K562 (cell line): ENCODE results near the gene ARHGAP9. TPM values are rescaled to one million over a fixed set of nuclear protein-coding genes. Genes with fewer than 3 reads are reported as not detected.
A peak's percentile ranks its signal among the peaks of the same experiment; 100 is the strongest.

ENCODE experiments used
- CREBBP ChIP-seq: IDR thresholded peaks from one replicate; pipeline ENCODE4 v1.6.1; 2012; ENCODE audit warnings: low read depth, mild to moderate bottlenecking, control low read depth, inconsistent platforms, low read length
- DPF2 ChIP-seq: fragments of 450-650 bp; IDR thresholded peaks from 2 replicates; pipeline ENCODE4 v1.6.1; 2016
- EP400 ChIP-seq: fragments of 450-650 bp; IDR thresholded peaks from 2 replicates; pipeline ENCODE4 v1.6.1; 2017; ENCODE audit warnings: antibody characterized with exemption, mild to moderate bottlenecking, moderate library complexity
- FOXP1 ChIP-seq: sonication (generic); formaldehyde crosslinking; IDR thresholded peaks from 2 replicates; pipeline ENCODE4 v1.8.0; 2022; ENCODE audit warnings: mild to moderate bottlenecking, missing genetic modification reagents
- POLR2B ChIP-seq: fragments of 450-650 bp; IDR thresholded peaks from 2 replicates; pipeline ENCODE4 v1.6.1; 2018; ENCODE audit warnings: low read depth; ENCODE audit not compliant: partially characterized antibody
- POLR2G ChIP-seq: fragments of 200-400 bp; formaldehyde crosslinking; IDR thresholded peaks from 2 replicates; pipeline ENCODE4 v1.6.1; 2017; ENCODE audit warnings: low read depth, mild to moderate bottlenecking, antibody characterized with exemption, low read length, moderate library complexity
- RAD21 ChIP-seq, 2 experiments: fragments of 250-450 bp in 1 of 2; fragments of 450-650 bp in 1 of 2; sonication (Bioruptor Pico) in 1 of 2; formaldehyde crosslinking in 1 of 2; IDR thresholded peaks in 1 of 2; conservative IDR thresholded peaks in 1 of 2; 2 replicates each; pipeline versions ENCODE4 v1.4.0 to v1.8.0; 2020 to 2022; ENCODE audit warnings: mild to moderate bottlenecking in 2 of 2, moderate library complexity in 1 of 2
- RB1 ChIP-seq: fragments of 450-650 bp; IDR thresholded peaks from 2 replicates; pipeline ENCODE4 v1.6.1; 2017; ENCODE audit warnings: low read depth, mild to moderate bottlenecking
- RNF2 ChIP-seq: sonication (generic); IDR thresholded peaks from 2 replicates; pipeline ENCODE4 v1.6.1; 2016
- THRAP3 ChIP-seq: fragments of 450-650 bp; IDR thresholded peaks from 2 replicates; pipeline ENCODE4 v1.6.1; 2016; ENCODE audit warnings: mild to moderate bottlenecking, inconsistent platforms, borderline replicate concordance
- U2AF1 ChIP-seq: fragments of 200-400 bp; formaldehyde crosslinking; optimal IDR thresholded peaks from 2 replicates; pipeline ENCODE3; 2017; ENCODE audit warnings: mild to moderate bottlenecking, low read depth, low read length, moderate library complexity
- ZBTB9 ChIP-seq: fragments of 450-650 bp; formaldehyde crosslinking; IDR thresholded peaks from 2 replicates; pipeline ENCODE4 v1.4.0; 2020; ENCODE audit warnings: mild to moderate bottlenecking, moderate library complexity
- ZFX ChIP-seq: sonication (generic); formaldehyde crosslinking; IDR thresholded peaks from 2 replicates; pipeline ENCODE4 v1.8.0; 2022; ENCODE audit warnings: mild to moderate bottlenecking, missing genetic modification reagents, moderate library complexity
- ZNF23 ChIP-seq: fragments of 250-450 bp; sonication (Bioruptor Pico); IDR thresholded peaks from 2 replicates; pipeline ENCODE4 v1.4.0; 2020; ENCODE audit warnings: mild to moderate bottlenecking
- polyA plus RNA-seq, 8 experiments: library from polyadenylated mRNA; depleted of rRNA in 4 of 8; stranded (reverse) in 5 of 8; unstranded in 3 of 8; fragments of >200 nt; fragmentation: Nextera tagmentation in 2 of 8; fragmentation: Illumina TruSeq in 1 of 8; extraction: Ambion mirVana in 2 of 8; extraction: Trizol in 1 of 8; gene quantifications; 2 replicates each; pipeline versions ENCODE4 v1.2.1 to v1.2.3, GENCODE V29; 2011 to 2014; ENCODE audit warnings: inconsistent platforms in 1 of 8, missing spikeins in 1 of 8
- total RNA-seq, 7 experiments: library from RNA; depleted of rRNA in 6 of 7; stranded (reverse); fragments of >200 nt in 6 of 7; fragmentation: Illumina TruSeq in 2 of 7; extraction: Trizol in 2 of 7; gene quantifications; 2 replicates each; pipeline versions ENCODE4 v1.2.1 to v1.2.3, GENCODE V29; 2011 to 2021; ENCODE audit warnings: low replicate concordance in 1 of 7
- TF ChIP-seq, protein P1 (sequence below): fragments of 450-650 bp; IDR thresholded peaks from 2 replicates; pipeline ENCODE4 v1.6.1; 2014; ENCODE audit warnings: low read depth, mild to moderate bottlenecking, moderate library complexity, borderline replicate concordance
- TF ChIP-seq, protein P2 (sequence below): sonication (generic); formaldehyde crosslinking; IDR thresholded peaks from 2 replicates; pipeline ENCODE4 v1.9.0; 2022; ENCODE audit warnings: mild to moderate bottlenecking, missing genetic modification reagents
- TF ChIP-seq, protein P3 (sequence below): fragments of 250-450 bp; sonication (Bioruptor Pico); IDR thresholded peaks from 2 replicates; pipeline ENCODE4 v1.8.0; 2022; ENCODE audit warnings: moderate library complexity, mild to moderate bottlenecking, inconsistent platforms
- TF ChIP-seq, protein P4 (sequence below): fragments of 450-650 bp; formaldehyde crosslinking; IDR thresholded peaks from 2 replicates; pipeline ENCODE4 v1.4.0; 2022; ENCODE audit warnings: missing genetic modification characterization
- TF ChIP-seq, protein P5 (sequence below): fragments of 450-650 bp; conservative IDR thresholded peaks from 2 replicates; pipeline ENCODE4 v1.6.1; 2016; ENCODE audit warnings: missing genetic modification characterization, low read depth, mild to moderate bottlenecking, missing compliant biosample characterization, moderate library complexity

ARHGAP9 gene
- total and polyA plus RNA-seq, 9 of the 15 experiments (the other 6 are each of a cell fraction or from before 2014, with no cell fraction given), result 1.5 to 10.2 (median 5.1) TPM

- TF ChIP-seq, protein P1, sequence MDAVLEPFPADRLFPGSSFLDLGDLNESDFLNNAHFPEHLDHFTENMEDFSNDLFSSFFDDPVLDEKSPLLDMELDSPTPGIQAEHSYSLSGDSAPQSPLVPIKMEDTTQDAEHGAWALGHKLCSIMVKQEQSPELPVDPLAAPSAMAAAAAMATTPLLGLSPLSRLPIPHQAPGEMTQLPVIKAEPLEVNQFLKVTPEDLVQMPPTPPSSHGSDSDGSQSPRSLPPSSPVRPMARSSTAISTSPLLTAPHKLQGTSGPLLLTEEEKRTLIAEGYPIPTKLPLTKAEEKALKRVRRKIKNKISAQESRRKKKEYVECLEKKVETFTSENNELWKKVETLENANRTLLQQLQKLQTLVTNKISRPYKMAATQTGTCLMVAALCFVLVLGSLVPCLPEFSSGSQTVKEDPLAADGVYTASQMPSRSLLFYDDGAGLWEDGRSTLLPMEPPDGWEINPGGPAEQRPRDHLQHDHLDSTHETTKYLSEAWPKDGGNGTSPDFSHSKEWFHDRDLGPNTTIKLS, result peak; percentile 75; the same call in 1 of the 2 replicates
- TF ChIP-seq U2AF1, result no peak
- TF ChIP-seq, protein P2, sequence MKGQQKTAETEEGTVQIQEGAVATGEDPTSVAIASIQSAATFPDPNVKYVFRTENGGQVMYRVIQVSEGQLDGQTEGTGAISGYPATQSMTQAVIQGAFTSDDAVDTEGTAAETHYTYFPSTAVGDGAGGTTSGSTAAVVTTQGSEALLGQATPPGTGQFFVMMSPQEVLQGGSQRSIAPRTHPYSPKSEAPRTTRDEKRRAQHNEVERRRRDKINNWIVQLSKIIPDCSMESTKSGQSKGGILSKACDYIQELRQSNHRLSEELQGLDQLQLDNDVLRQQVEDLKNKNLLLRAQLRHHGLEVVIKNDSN (CRISPR knock-in tag), result peak; percentile 57; the same call in 1 of the 2 replicates
- peak; percentile 76 for TF ChIP-seq POLR2B
- TF ChIP-seq, protein P3, sequence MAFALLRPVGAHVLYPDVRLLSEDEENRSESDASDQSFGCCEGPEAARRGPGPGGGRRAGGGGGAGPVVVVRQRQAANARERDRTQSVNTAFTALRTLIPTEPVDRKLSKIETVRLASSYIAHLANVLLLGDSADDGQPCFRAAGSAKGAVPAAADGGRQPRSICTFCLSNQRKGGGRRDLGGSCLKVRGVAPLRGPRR (CRISPR knock-in tag), result no peak
- TF ChIP-seq THRAP3, result peak; percentile 68; the same call in 1 of the 2 replicates
- TF ChIP-seq DPF2, result peak; percentile 45; the same call in 1 of the 2 replicates
- no peak for TF ChIP-seq RNF2
- peak; percentile 45; the same call in 1 of the 2 replicates for TF ChIP-seq ZFX (CRISPR knock-in tag)
- peak; percentile 56 for TF ChIP-seq POLR2G
- peak; percentile 64 for TF ChIP-seq FOXP1
- no peak for TF ChIP-seq ZNF23
- TF ChIP-seq EP400, result peak; percentile 52
- no peak for TF ChIP-seq ZBTB9 (CRISPR knock-in tag)
- TF ChIP-seq, protein P4, sequence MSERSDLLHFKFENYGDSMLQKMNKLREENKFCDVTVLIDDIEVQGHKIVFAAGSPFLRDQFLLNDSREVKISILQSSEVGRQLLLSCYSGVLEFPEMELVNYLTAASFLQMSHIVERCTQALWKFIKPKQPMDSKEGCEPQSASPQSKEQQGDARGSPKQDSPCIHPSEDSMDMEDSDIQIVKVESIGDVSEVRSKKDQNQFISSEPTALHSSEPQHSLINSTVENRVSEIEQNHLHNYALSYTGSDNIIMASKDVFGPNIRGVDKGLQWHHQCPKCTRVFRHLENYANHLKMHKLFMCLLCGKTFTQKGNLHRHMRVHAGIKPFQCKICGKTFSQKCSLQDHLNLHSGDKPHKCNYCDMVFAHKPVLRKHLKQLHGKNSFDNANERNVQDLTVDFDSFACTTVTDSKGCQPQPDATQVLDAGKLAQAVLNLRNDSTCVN, result 0 out of 2 replicates have a peak, but pooled peaks have one; percentile 65
- peak; percentile 45; the same call in 1 of the 2 replicates for TF ChIP-seq RB1
- TF ChIP-seq RAD21 (CRISPR knock-in tag; conservative IDR thresholded peaks at IDR 0.05 in 1 of 2, IDR thresholded peaks at IDR 0.05 in 1 of 2), result peak; percentile 71 to 85
- no peak for TF ChIP-seq CREBBP
- TF ChIP-seq, protein P5, sequence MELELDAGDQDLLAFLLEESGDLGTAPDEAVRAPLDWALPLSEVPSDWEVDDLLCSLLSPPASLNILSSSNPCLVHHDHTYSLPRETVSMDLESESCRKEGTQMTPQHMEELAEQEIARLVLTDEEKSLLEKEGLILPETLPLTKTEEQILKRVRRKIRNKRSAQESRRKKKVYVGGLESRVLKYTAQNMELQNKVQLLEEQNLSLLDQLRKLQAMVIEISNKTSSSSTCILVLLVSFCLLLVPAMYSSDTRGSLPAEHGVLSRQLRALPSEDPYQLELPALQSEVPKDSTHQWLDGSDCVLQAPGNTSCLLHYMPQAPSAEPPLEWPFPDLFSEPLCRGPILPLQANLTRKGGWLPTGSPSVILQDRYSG, result no peak
Measured at GRCh38 chr12:57459055-57459749, 20.5 kb downstream of the ARHGAP9 start (continued).
